GM10266 (cell line): ENCODE data around the gene ZNF804A.

ENCODE experiments used
- DNase-seq: peaks from one replicate; pipeline ENCODE4 v3.0.0; 2012; ENCODE audit errors: extremely low spot score
- CTCF ChIP-seq: IDR thresholded peaks from 2 replicates; pipeline ENCODE4 v1.5.1; 2012; ENCODE audit warnings: mild to moderate bottlenecking, low read depth; ENCODE audit not compliant: control insufficient read depth, insufficient read depth; ENCODE audit errors: missing control alignments

The ZNF804A gene

GRCh38 chr2:184783576-184783975 lies 185.2 kb downstream of the ZNF804A start:
- no peak for TF ChIP-seq CTCF
- DNase-seq = no peak

DNA sequence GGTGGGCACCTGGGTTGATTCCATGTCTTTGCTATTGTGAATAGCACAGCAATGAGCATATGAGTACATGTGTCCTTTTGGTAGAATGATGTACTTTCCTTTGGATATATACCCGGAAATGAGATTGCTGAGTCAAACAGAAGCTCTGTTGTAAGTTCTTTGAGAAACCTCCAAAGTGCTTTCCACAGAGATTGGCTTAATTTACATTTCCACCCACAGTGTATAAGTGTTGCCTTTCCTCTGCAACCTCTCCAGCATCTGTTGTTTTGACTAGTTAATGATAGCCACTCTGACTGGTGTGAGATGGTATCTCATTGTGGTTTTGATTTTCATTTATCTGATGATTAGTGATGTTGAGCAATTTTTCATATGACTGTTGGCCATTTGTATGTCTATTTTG lies 194.8 kb downstream of the ZNF804A start:
- no peak for TF ChIP-seq CTCF

GRCh38 chr2:184799379-184799778 lies 201.1 kb downstream of the ZNF804A start:
- DNase-seq = no peak
- TF ChIP-seq CTCF = no peak

More for the DNA sequence above, 194.8 kb downstream of the ZNF804A start:
- no peak for DNase-seq

DNA sequence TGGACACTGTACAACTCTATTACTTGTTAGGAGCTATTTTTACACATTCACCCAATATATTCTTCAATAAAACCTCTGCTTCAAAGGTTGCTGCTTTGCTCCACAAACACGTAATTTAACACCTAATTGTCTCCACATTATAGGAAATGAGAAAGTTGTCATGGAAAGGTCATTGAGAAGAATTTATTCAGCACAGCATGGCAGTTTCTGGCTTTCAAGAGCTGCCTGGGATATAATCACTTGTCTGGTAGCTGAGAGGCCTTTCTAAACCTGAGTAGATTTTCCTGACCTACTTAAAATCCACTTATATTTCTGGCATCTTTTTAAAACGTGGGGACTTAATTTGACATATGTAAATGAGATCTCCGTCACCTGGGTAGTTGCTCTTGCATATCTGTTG lies 216.1 kb downstream of the ZNF804A start:
- TF ChIP-seq CTCF = no peak
- no peak for DNase-seq

GRCh38 chr2:184815824-184816223 lies 217.5 kb downstream of the ZNF804A start:
- DNase-seq = no peak
- TF ChIP-seq CTCF = no peak

DNA sequence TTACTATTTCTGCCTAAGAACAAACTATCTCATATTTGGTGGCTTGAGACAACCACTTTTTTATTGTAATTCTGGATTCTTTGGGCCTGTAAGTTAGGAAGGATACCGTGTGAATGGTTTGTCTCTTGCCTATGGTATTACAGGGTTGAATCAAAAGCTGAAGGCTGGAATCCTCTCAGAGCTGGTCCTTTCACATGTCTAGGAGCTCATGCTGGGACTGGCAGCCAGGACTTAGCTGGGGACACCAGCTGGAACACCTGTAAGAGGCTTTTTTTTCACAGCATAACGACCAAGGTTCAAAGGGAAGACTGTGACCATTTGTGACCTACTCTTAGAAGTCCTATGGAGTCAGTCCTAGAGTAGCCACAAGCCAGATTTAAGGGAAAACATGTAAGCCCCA lies 226.3 kb downstream of the ZNF804A start:
- TF ChIP-seq CTCF = no peak
- DNase-seq = no peak

DNA sequence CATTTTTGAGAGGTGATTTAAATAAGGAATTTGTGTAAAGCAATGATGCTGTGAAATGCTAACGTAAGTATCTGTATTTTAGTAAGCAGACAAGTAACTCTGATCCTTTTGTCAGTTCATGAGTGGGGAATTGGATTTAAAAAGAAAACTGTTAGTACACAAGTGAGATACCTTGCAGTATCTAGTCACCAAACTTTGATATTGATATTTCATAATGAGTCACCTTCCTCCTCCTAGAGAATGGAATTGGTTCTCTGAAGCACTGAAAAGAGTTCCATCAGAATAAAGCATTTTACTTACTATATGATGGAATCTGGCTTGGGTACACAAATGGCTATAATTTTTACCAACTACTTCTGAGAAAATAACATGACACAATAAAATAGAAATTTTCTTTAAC lies 232.2 kb downstream of the ZNF804A start:
- DNase-seq = no peak
- no peak for TF ChIP-seq CTCF
